Omental fat pad (tissue), 4 donors: ENCODE measurements around the gene PROSER1. TPM values are rescaled to one million over a fixed set of nuclear protein-coding genes. Genes with fewer than 3 reads are reported as not detected.

Experiments used
- ATAC-seq: fragments of 150-250 bp; one replicate; pipeline ENCODE4 v1.9.1; 2016; ENCODE audit warnings: mild to moderate bottlenecking, moderate library complexity; ENCODE audit not compliant: low FRiP score
- DNase-seq: peaks from one replicate; pipeline ENCODE4 v3.0.0-alpha.2; 2019; ENCODE audit warnings: low spot score
- total RNA-seq, 4 donors: library from RNA; depleted of rRNA; stranded (reverse); fragments of >200 nt; gene quantifications; one replicate each; pipeline ENCODE4 v1.1.0, GENCODE V29; 2016
- TF ChIP-seq, protein P1 (sequence below), 3 donors: fragments of 450-650 bp; IDR thresholded peaks; one replicate each; pipeline ENCODE4 v1.5.1; 2016 to 2017; ENCODE audit warnings: antibody characterized with exemption in 3 of 3, mild to moderate bottlenecking in 3 of 3, moderate library complexity in 2 of 3

PROSER1 gene
- total RNA-seq, 4 donors from 2014 or later: 8.4 to 28.6 (median 20.9) TPM

DNA sequence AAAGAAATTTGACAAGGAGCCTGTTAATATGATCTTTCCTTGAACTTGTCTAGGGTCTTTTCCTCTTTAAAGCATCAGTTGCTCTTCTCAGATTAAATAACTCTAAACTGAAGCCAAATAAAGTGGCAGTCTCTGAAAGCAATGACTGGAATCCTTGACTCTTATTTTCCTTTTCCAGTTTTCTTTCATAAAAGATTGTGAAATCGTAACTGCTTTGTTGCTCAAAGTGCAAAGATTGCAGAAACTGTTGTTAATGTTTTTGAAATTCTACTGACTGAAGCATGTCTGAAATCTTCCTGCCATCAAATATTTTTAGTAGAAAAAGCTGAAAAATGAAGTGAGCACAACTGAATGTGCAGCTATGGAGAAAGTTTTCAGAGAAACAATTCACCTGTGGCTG lies 2.3 kb upstream of the PROSER1 start:
- no peak for DNase-seq
- no peak for ATAC-seq

DNA sequence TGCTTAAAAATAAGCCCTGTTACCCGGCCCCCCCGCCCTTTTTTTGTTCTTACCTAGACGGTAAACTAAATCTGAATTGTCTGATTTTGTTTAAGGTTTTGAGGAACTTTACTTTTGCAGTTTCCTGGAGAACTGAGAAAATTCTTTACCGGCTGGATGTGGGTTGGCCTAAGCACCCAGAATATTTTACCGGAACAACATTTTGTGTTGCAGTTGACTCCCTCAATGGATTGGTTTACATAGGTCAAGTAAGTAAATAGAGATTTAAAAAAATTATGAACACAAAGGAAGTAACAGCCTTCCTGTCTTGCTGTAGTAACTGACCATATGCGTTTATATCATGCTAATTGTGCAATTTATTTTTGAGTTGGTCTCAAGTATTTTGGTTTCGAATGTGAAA lies 1.2 kb upstream of the PROSER1 start:
- DNase-seq (no peak), ATAC-seq (no peak)
- TF ChIP-seq, protein P1, sequence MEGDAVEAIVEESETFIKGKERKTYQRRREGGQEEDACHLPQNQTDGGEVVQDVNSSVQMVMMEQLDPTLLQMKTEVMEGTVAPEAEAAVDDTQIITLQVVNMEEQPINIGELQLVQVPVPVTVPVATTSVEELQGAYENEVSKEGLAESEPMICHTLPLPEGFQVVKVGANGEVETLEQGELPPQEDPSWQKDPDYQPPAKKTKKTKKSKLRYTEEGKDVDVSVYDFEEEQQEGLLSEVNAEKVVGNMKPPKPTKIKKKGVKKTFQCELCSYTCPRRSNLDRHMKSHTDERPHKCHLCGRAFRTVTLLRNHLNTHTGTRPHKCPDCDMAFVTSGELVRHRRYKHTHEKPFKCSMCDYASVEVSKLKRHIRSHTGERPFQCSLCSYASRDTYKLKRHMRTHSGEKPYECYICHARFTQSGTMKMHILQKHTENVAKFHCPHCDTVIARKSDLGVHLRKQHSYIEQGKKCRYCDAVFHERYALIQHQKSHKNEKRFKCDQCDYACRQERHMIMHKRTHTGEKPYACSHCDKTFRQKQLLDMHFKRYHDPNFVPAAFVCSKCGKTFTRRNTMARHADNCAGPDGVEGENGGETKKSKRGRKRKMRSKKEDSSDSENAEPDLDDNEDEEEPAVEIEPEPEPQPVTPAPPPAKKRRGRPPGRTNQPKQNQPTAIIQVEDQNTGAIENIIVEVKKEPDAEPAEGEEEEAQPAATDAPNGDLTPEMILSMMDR (IDR thresholded peaks at IDR 0.05): no peak

More for the DNA sequence above, 2.3 kb upstream of the PROSER1 start:
- TF ChIP-seq, protein P1 (IDR thresholded peaks at IDR 0.05): no peak

DNA sequence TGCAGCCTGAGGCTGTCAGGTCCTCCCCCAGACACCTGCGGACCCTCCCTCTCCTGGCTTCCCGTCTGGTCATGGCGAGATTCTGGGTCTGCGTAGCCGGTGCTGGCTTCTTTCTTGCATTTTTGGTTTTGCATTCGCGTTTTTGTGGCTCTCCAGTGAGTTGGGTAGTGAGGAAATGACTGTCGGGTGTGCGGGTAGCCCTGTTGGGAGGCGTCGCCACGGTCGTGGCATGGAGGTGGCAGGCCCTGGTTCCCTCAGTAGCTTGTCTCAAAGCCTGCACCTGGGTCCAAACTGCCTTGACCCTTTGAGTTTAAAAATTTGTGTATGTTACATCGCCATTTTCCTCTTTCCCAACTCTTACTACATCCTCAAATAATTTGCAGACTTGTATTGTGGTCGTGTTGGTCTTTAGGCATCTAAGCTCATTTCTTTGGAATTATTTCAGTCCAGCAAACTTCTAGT lies 711 bp upstream of the PROSER1 start:
- ATAC-seq (peak; percentile 25), DNase-seq (no peak)
- TF ChIP-seq, protein P1 (IDR thresholded peaks at IDR 0.05): no peak

DNA sequence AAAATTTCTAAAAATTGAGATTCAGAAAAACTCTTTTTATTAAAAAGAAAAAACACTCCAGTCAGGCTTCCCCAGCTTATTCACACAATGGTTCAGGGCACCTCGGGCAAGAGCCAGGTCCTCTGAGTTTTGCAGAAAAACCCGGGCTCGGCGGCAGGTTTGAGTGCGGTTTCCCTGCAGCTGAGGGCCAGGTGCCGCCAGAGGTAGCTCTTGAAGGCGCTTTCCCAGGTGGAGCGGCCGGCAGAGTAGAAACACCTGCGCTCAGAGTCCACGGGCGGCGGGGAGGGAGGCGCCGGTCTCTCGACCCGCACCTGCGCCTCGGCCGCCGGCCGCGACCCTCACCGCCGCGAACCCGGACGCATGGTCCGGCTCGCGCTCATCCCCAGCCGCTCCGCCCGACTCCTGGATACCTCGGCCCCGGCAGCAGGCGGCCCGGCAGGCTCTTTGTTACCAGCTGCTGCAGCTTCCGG lies 444 bp downstream of the PROSER1 start:
- ATAC-seq: no peak
- DNase-seq: no peak
- TF ChIP-seq, protein P1 (IDR thresholded peaks at IDR 0.05): no peak

DNA sequence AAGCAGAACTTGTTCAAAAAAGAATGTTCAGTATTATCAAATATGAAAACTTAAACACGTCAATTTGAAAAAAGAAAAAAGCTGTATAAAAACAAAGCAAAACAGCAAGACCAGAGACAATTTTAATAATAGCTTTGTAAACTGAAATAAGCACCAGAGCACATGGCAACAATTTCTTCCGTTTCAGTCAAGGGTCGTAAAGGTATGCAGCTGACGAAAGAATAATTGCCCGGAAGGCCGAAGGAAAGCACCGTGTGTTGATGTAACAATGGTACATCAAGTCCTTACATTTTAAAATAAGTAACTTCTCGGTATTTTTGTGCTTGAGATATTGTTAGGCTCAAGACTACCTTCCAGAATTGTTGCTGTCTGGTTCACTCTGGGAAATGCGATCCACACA lies 1.7 kb downstream of the PROSER1 start:
- ATAC-seq: no peak
- no peak for DNase-seq
- TF ChIP-seq, protein P1 (IDR thresholded peaks at IDR 0.05): no peak

DNA sequence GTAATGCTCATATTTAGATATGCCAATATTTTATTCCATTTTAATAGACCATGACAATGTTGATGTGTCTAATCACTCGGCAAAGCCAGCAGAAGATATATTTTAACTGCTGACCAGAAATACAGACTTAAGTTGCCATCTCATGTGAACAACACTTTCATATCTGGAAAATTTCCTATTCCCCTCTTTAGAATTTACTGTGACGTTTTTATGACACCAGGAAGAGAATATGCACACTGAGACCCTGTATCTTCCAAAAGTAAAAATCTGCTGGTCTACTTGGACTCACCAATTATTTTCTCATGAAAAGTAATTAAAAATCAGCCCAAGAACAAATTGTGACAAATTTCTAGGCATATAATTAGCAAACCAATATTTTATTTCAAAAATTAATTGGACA lies 2.1 kb downstream of the PROSER1 start:
- TF ChIP-seq, protein P1 (IDR thresholded peaks at IDR 0.05): no peak
- ATAC-seq: no peak
- DNase-seq: no peak

DNA sequence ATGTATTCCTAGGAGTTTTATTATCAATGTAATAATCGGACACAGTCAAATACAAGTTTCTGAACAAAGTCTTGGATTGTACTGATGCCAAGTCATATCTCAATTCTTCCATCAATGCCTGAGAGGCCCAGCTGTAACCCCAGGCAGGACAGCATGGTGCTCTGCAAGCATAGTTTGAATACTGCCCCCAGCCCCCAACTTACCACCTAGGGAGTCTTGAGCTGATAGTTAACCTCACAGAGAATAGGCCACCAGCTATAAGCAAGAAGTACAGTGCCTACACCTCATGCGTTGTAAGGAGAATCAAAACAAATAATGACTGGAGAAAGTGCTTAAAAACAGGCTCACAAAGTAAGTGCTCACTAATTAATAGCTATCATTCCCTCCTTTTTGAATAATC lies 2.7 kb downstream of the PROSER1 start:
- TF ChIP-seq, protein P1 (IDR thresholded peaks at IDR 0.05): no peak
- ATAC-seq (no peak), DNase-seq (no peak)
